Stimulated activated CD8-positive, alpha-beta memory T cell treated with anti-CD3 and anti-CD28 coated beads, Interleukin-4, amount 100 ng/mL, for 48 hours (primary cell): ENCODE data around the gene TLR8.

Source experiments
- DNase-seq: peaks from one replicate; pipeline ENCODE4 v3.0.0-alpha.2; 2020

The TLR8 gene

GRCh38 chrX:12970691-12971202, 64.3 kb downstream of the TLR8 start:
- no peak for DNase-seq

- DNase-seq: no peak
Measured at GRCh38 chrX:12971282-12972003, 65.0 kb downstream of the TLR8 start.

GRCh38 chrX:12972243-12972642, 65.8 kb downstream of the TLR8 start:
- no peak for DNase-seq
